Osteoblast (primary cell): ENCODE measurements around the gene TMEM240. TPM values are rescaled to one million over a fixed set of nuclear protein-coding genes. Genes with fewer than 3 reads are reported as not detected.

Experiments
- DNase-seq: peaks from one replicate; pipeline ENCODE4 v3.0.0; 2011; ENCODE audit warnings: low spot score, mixed read lengths; ENCODE audit not compliant: insufficient read length; ENCODE audit errors: missing footprints
- H2AFZ ChIP-seq: 2 replicates; pipeline ENCODE4 v1.6.0; 2011; ENCODE audit warnings: mild to moderate bottlenecking, low read length
- H3K27ac ChIP-seq: 2 replicates; pipeline ENCODE4 v1.5.1; 2011; ENCODE audit warnings: mild to moderate bottlenecking, low read depth, low read length, moderate library complexity
- H3K27me3 ChIP-seq: 2 replicates; pipeline ENCODE4 v1.6.0; 2012; ENCODE audit warnings: mild to moderate bottlenecking, control low read depth, inconsistent platforms, low read length, moderate library complexity; ENCODE audit not compliant: insufficient read depth
- H3K36me3 ChIP-seq: 2 replicates; pipeline ENCODE4 v1.5.1; 2011; ENCODE audit warnings: mild to moderate bottlenecking, low read length, control low read depth, moderate library complexity; ENCODE audit not compliant: insufficient read depth
- H3K4me1 ChIP-seq: 2 replicates; pipeline ENCODE4 v1.5.1; 2011; ENCODE audit warnings: mild to moderate bottlenecking, low read length, control low read depth, moderate library complexity; ENCODE audit not compliant: insufficient read depth
- H3K4me2 ChIP-seq: 2 replicates; pipeline ENCODE4 v1.6.0; 2011; ENCODE audit warnings: mild to moderate bottlenecking, low read length; ENCODE audit not compliant: insufficient read depth
- H3K4me3 ChIP-seq: fragments of 200-600 bp; sonication (generic); 3 replicates; pipeline ENCODE4 v1.5.1; 2012; ENCODE audit warnings: mild to moderate bottlenecking, low read length, inconsistent platforms; ENCODE audit not compliant: insufficient read depth
- H3K79me2 ChIP-seq: 2 replicates; pipeline ENCODE4 v1.6.0; 2012; ENCODE audit warnings: mild to moderate bottlenecking, low read length, control low read depth, inconsistent platforms; ENCODE audit not compliant: insufficient read depth
- H3K9me3 ChIP-seq: 2 replicates; pipeline ENCODE4 v1.5.1; 2011; ENCODE audit warnings: low read depth, low read length, control low read depth
- H4K20me1 ChIP-seq: 2 replicates; pipeline ENCODE4 v1.6.0; 2012; ENCODE audit warnings: mild to moderate bottlenecking, low read length, control low read depth; ENCODE audit not compliant: insufficient read depth
- CTCF ChIP-seq: IDR thresholded peaks from 2 replicates; pipeline ENCODE4 v1.5.1; 2011; ENCODE audit warnings: mild to moderate bottlenecking, low read depth, low read length, moderate library complexity; ENCODE audit errors: extremely low read depth
- total RNA-seq: library from RNA; depleted of rRNA; stranded (reverse); fragments of >200 nt; gene quantifications from 2 replicates; pipeline ENCODE4 v1.2.3, GENCODE V29; 2012

TMEM240 gene
- total RNA-seq, 1 donor: 1.8 TPM

GRCh38 chr1:1578371-1578940 is 38.0 kb upstream of the TMEM240 start:
- Histone ChIP-seq H2AFZ (no peak overlapping the region), H3K79me2 (peaks cover 12% of the 10 kb centered on the region), H3K36me3 (no peaks in the 10 kb centered on the region), H4K20me1 (no peaks in the 10 kb centered on the region), H3K9me3 (no peaks in the 10 kb centered on the region), H3K27me3 (peaks cover 11% of the 10 kb centered on the region), H3K27ac (no peak overlapping the region), H3K4me3 (no peak overlapping the region), H3K4me1 (peaks cover 11% of the 10 kb centered on the region), H3K4me2 (no peak overlapping the region)
- DNase-seq: peak; percentile 26
- no peak for TF ChIP-seq CTCF

DNA sequence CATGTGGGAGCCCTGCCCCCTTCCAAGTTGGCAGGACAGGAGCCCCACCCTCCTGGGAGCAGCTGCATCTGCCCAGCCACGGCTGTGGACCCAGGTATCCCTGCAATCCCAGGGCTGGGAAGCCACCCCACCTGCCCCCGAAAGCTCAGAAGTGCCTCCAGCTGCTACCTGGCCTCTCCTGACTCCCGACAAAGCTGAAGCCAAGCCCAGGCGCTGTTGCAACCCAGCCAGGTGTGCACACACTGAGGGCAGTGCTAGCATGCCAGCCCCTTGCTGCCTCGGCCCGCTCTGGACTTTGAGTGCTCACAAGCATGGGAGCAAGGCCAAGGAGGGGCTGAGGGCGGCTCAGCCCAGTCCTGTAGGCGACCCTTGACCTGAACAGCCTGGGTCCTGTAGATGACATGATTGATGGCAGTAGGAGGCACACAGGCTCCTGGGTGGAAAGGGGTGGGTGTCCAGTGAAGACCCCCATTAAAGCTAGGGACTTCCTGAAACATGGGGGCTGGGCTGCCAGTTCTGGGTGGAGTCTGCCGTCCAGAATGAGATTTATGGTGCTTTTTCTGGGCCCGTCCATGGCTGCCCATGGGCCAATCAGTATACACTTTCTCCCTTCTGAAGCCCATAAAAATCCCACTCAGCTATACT is 37.1 kb upstream of the TMEM240 start:
- no peaks in the 10 kb centered on the region for H3K9me3 ChIP-seq
- peaks cover 16% of the 10 kb centered on the region for H3K4me1 ChIP-seq
- H2AFZ ChIP-seq: no peak overlapping the region
- no peak for TF ChIP-seq CTCF
- DNase-seq: peak; percentile 15
- peaks cover 10% of the 10 kb centered on the region for H3K27me3 ChIP-seq
- H3K79me2 ChIP-seq: peaks cover 22% of the 10 kb centered on the region
- H3K36me3 ChIP-seq: no peaks in the 10 kb centered on the region
- no peaks in the 10 kb centered on the region for H4K20me1 ChIP-seq
- H3K27ac ChIP-seq: no peak overlapping the region
- H3K4me2 ChIP-seq: no peak overlapping the region
- no peak overlapping the region for H3K4me3 ChIP-seq

- Histone ChIP-seq H3K79me2 (peaks cover 46% of the 10 kb centered on the region), H3K4me1 (peaks cover 16% of the 10 kb centered on the region), H3K4me3 (peak within 1 kb of the TSS; percentile 96), H4K20me1 (peaks cover 11% of the 10 kb centered on the region), H3K27me3 (no peaks in the 10 kb centered on the region), H3K27ac (peak within 1 kb of the TSS; percentile 98), H3K4me2 (peak within 1 kb of the TSS; percentile 86), H3K36me3 (peaks cover 14% of the 10 kb centered on the region), H3K9me3 (no peaks in the 10 kb centered on the region), H2AFZ (peak within 1 kb of the TSS; percentile 97)
- no peak for TF ChIP-seq CTCF
- peak; percentile 99 for DNase-seq
Observed at GRCh38 chr1:1574721-1575537, 34.5 kb upstream of the TMEM240 start, which contains the start of gene SSU72. SSU72 (minus strand) TSS chr1:1574863; CDS start chr1:1574557, 306 bp downstream.
